ENCODE results near the gene IL18R1.

DNA sequence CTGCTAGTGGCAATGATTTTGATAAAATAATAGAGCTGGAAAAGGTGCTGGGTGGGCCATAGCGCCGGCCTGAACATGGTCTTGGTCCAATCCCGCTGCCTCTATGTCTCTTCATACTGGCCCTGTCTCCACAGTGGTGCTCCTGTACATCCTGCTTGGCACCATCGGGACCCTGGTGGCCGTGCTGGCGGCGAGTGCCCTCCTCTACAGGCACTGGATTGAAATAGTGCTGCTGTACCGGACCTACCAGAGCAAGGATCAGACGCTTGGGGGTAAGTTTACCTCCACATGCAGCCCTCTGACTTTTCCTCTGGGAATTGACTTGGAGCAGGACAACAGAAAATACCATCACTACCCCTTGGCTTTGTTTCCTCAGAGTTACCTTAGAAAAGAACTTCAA is 91.3 kb downstream of the IL18R1 start:
- TF ChIP-seq, protein P1, sequence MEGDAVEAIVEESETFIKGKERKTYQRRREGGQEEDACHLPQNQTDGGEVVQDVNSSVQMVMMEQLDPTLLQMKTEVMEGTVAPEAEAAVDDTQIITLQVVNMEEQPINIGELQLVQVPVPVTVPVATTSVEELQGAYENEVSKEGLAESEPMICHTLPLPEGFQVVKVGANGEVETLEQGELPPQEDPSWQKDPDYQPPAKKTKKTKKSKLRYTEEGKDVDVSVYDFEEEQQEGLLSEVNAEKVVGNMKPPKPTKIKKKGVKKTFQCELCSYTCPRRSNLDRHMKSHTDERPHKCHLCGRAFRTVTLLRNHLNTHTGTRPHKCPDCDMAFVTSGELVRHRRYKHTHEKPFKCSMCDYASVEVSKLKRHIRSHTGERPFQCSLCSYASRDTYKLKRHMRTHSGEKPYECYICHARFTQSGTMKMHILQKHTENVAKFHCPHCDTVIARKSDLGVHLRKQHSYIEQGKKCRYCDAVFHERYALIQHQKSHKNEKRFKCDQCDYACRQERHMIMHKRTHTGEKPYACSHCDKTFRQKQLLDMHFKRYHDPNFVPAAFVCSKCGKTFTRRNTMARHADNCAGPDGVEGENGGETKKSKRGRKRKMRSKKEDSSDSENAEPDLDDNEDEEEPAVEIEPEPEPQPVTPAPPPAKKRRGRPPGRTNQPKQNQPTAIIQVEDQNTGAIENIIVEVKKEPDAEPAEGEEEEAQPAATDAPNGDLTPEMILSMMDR (IDR thresholded peaks at IDR 0.05; ENCODE audit: low read depth, low read length, missing input control): no peak
- TF ChIP-seq, protein P2, sequence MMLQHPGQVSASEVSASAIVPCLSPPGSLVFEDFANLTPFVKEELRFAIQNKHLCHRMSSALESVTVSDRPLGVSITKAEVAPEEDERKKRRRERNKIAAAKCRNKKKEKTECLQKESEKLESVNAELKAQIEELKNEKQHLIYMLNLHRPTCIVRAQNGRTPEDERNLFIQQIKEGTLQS (IDR thresholded peaks at IDR 0.05): no peak
- no peak for TF ChIP-seq FOXA1 (IDR thresholded peaks at IDR 0.05)
- no peak for TF ChIP-seq GABPA (IDR thresholded peaks at IDR 0.05 in 1 of 2, conservative IDR thresholded peaks at IDR 0.05 in 1 of 2)
- TF ChIP-seq, protein P3, sequence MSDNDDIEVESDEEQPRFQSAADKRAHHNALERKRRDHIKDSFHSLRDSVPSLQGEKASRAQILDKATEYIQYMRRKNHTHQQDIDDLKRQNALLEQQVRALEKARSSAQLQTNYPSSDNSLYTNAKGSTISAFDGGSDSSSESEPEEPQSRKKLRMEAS (IDR thresholded peaks at IDR 0.05): no peak
- TF ChIP-seq, protein P4, sequence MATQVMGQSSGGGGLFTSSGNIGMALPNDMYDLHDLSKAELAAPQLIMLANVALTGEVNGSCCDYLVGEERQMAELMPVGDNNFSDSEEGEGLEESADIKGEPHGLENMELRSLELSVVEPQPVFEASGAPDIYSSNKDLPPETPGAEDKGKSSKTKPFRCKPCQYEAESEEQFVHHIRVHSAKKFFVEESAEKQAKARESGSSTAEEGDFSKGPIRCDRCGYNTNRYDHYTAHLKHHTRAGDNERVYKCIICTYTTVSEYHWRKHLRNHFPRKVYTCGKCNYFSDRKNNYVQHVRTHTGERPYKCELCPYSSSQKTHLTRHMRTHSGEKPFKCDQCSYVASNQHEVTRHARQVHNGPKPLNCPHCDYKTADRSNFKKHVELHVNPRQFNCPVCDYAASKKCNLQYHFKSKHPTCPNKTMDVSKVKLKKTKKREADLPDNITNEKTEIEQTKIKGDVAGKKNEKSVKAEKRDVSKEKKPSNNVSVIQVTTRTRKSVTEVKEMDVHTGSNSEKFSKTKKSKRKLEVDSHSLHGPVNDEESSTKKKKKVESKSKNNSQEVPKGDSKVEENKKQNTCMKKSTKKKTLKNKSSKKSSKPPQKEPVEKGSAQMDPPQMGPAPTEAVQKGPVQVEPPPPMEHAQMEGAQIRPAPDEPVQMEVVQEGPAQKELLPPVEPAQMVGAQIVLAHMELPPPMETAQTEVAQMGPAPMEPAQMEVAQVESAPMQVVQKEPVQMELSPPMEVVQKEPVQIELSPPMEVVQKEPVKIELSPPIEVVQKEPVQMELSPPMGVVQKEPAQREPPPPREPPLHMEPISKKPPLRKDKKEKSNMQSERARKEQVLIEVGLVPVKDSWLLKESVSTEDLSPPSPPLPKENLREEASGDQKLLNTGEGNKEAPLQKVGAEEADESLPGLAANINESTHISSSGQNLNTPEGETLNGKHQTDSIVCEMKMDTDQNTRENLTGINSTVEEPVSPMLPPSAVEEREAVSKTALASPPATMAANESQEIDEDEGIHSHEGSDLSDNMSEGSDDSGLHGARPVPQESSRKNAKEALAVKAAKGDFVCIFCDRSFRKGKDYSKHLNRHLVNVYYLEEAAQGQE (IDR thresholded peaks at IDR 0.05): no peak
- TF ChIP-seq JUND (IDR thresholded peaks at IDR 0.05): no peak
- TF ChIP-seq YY1 (IDR thresholded peaks at IDR 0.05): no peak
- no peak for TF ChIP-seq RXRA (IDR thresholded peaks at IDR 0.05)
- TF ChIP-seq RAD21 (IDR thresholded peaks at IDR 0.05): no peak
- TF ChIP-seq SP1 (IDR thresholded peaks at IDR 0.05): no peak
